ENCODE data around the gene ATF4.

- TF ChIP-seq CTCF (IDR thresholded peaks at IDR 0.05): no peak
- TF ChIP-seq POLR2AphosphoS5 (IDR thresholded peaks at IDR 0.05): no peak
Measured at GRCh38 chr22:39560127-39560526, 39.8 kb downstream of the ATF4 start.

Data from suprapubic skin (tissue), 3 donors.